GM12878 (cell line): ENCODE measurements around the gene CASK. TPM values are rescaled to one million over a fixed set of nuclear protein-coding genes. Genes with fewer than 3 reads are reported as not detected.

ENCODE experiments used
- ATAC-seq: fragments of 200-7000 bp; cut with Tn5 transposase; 3 replicates; pipeline ENCODE4 v1.9.1; 2020; ENCODE audit warnings: mild to moderate bottlenecking, moderate library complexity
- BruUV-seq: library from RNA; stranded (reverse); fragments of 400-500 nt; replicated peaks from 2 replicates; lab custom pipeline; 2021; lab: Mats Ljungman, UMichigan
- CTCF ChIA-PET: fragments of 300-600 bp; sonication (Branson Sonifier 250); formaldehyde crosslinking; extraction: SDS; loops from one replicate; lab custom pipeline; 2021; ENCODE audit warnings: inconsistent platforms; lab: Yijun Ruan, JAX
- POLR2A ChIA-PET: fragments of 350-600 bp; formaldehyde crosslinking; extraction: SDS; loops from one replicate; lab custom pipeline; 2021; ENCODE audit warnings: inconsistent platforms; lab: Charles Lee
- RAD21 ChIA-PET: fragments of 300-600 bp; sonication (Branson Sonifier 250); formaldehyde crosslinking; loops from one replicate; lab custom pipeline; 2023; ENCODE audit warnings: antibody characterized with exemption; ENCODE audit not compliant: unreplicated experiment; lab: Charles Lee
- SMC1A ChIA-PET: fragments of 300-600 bp; sonication (Branson Sonifier 250); formaldehyde crosslinking; loops from one replicate; lab custom pipeline; 2023; ENCODE audit not compliant: unreplicated experiment, uncharacterized antibody; lab: Charles Lee
- DNase-seq: peaks from one replicate; pipeline ENCODE4 v3.0.0-alpha.2; 2011; ENCODE audit warnings: low read depth, low spot score
- FAIRE-seq: peaks from 3 replicates; lab custom pipeline; 2011; peaks lifted over from hg19 to GRCh38; lab: Jason Lieb, UNC
- H2AFZ ChIP-seq: 2 replicates; pipeline ENCODE4 v1.6.0; 2011; ENCODE audit warnings: low read depth, low read length, control low read depth; ENCODE audit not compliant: control insufficient read depth
- H3K27ac ChIP-seq: 2 replicates; pipeline ENCODE4 v1.5.1; 2011; ENCODE audit warnings: control low read depth; ENCODE audit not compliant: control insufficient read depth, insufficient read depth
- H3K27me3 ChIP-seq, 2 experiments: replicated peaks in 1 of 2; 2 replicates each; pipeline versions ENCODE4 v1.6.0 to v1.6.1; 2011; ENCODE audit warnings: low read length in 1 of 2; ENCODE audit not compliant: control insufficient read depth in 2 of 2, insufficient read depth in 2 of 2
- H3K36me3 ChIP-seq, 2 experiments: 2 replicates each; pipeline ENCODE4 v1.5.1; 2011; ENCODE audit warnings: low read length in 1 of 2; ENCODE audit not compliant: control insufficient read depth in 2 of 2, insufficient read depth in 2 of 2
- H3K4me1 ChIP-seq: 2 replicates; pipeline ENCODE4 v1.6.1; 2011; ENCODE audit warnings: mild to moderate bottlenecking, low read length, moderate library complexity, mixed read lengths; ENCODE audit not compliant: control insufficient read depth, insufficient read depth
- H3K4me2 ChIP-seq: 2 replicates; pipeline ENCODE4 v1.6.0; 2011; ENCODE audit warnings: control low read depth; ENCODE audit not compliant: control insufficient read depth, insufficient read depth
- H3K4me3 ChIP-seq: fragments of 200-600 bp; sonication (generic); 2 replicates; pipeline ENCODE4 v1.5.1; 2016
- H3K79me2 ChIP-seq: 2 replicates; pipeline ENCODE4 v1.6.0; 2011; ENCODE audit warnings: low read length; ENCODE audit not compliant: control insufficient read depth, insufficient read depth
- H3K9ac ChIP-seq: 2 replicates; pipeline ENCODE4 v1.8.0; 2011; ENCODE audit warnings: low read length, control low read depth, mixed read lengths; ENCODE audit not compliant: control insufficient read depth, insufficient read depth
- H3K9me3 ChIP-seq: replicated peaks from 3 replicates; pipeline ENCODE4 v1.5.1; 2011; ENCODE audit warnings: mild to moderate bottlenecking, low read length; ENCODE audit not compliant: control insufficient read depth, insufficient read depth
- H4K20me1 ChIP-seq: 2 replicates; pipeline ENCODE4 v1.6.0; 2011; ENCODE audit not compliant: control insufficient read depth, insufficient read depth
- ATF7 ChIP-seq: fragments of 450-650 bp; IDR thresholded peaks from 2 replicates; pipeline ENCODE4 v1.6.1; 2016; ENCODE audit warnings: low read depth, mild to moderate bottlenecking
- CREM ChIP-seq: IDR thresholded peaks from 2 replicates; pipeline ENCODE4 v1.6.1; 2014; ENCODE audit warnings: antibody characterized with exemption, low read depth
- ETV6 ChIP-seq, 2 experiments: fragments of 450-650 bp in 1 of 2; IDR thresholded peaks in 1 of 2; conservative IDR thresholded peaks in 1 of 2; 2 replicates each; pipeline ENCODE4 v1.6.1; 2014; ENCODE audit warnings: antibody characterized with exemption in 1 of 2, borderline replicate concordance in 1 of 2, low read depth in 1 of 2, mild to moderate bottlenecking in 1 of 2, moderate library complexity in 1 of 2
- GATAD2B ChIP-seq: fragments of 450-650 bp; conservative IDR thresholded peaks from 2 replicates; pipeline ENCODE4 v1.6.1; 2017; ENCODE audit warnings: low read depth, mild to moderate bottlenecking, moderate library complexity
- IRF4 ChIP-seq: IDR thresholded peaks from 2 replicates; pipeline ENCODE4 v1.6.1; 2011; ENCODE audit warnings: low read depth, low read length
- MXI1 ChIP-seq: fragments of 150-350 bp; IDR thresholded peaks from 2 replicates; pipeline ENCODE4 v1.6.1; 2011; ENCODE audit warnings: low read depth, mild to moderate bottlenecking, inconsistent platforms, low read length, improper control_type of control experiment
- MYB ChIP-seq: fragments of 150-350 bp; IDR thresholded peaks from 2 replicates; pipeline ENCODE4 v1.6.1; 2014; ENCODE audit warnings: mild to moderate bottlenecking, low read depth, low read length, borderline replicate concordance
- NFIC ChIP-seq: IDR thresholded peaks from 2 replicates; pipeline ENCODE4 v1.6.1; 2012; ENCODE audit warnings: low read depth, mild to moderate bottlenecking, inconsistent platforms, low read length, moderate library complexity
- NR2C2 ChIP-seq: IDR thresholded peaks from 2 replicates; pipeline ENCODE4 v1.6.1; 2011; ENCODE audit warnings: borderline replicate concordance, low read depth; ENCODE audit not compliant: control insufficient read depth, insufficient read length
- POLR2AphosphoS2 ChIP-seq: IDR thresholded peaks from 2 replicates; pipeline ENCODE4 v1.6.1; 2011; ENCODE audit warnings: low read depth, mild to moderate bottlenecking, low read length, improper control_type of control experiment, moderate library complexity
- SMARCA5 ChIP-seq: fragments of 450-650 bp; IDR thresholded peaks from 2 replicates; pipeline ENCODE4 v1.6.1; 2017; ENCODE audit warnings: mild to moderate bottlenecking
- SRF ChIP-seq, 2 experiments: IDR thresholded peaks; 2 replicates each; pipeline ENCODE4 v1.6.1; 2011; ENCODE audit warnings: low read depth in 2 of 2, low read length in 2 of 2, mild to moderate bottlenecking in 1 of 2, moderate library complexity in 1 of 2
- YY1 ChIP-seq: IDR thresholded peaks from 2 replicates; pipeline ENCODE4 v1.6.1; 2011; ENCODE audit warnings: low read depth, mild to moderate bottlenecking, low read length
- ZNF217 ChIP-seq: fragments of 450-650 bp; IDR thresholded peaks from 2 replicates; pipeline ENCODE4 v1.6.1; 2017; ENCODE audit warnings: antibody characterized with exemption, mild to moderate bottlenecking
- ZNF384 ChIP-seq: IDR thresholded peaks from 2 replicates; pipeline ENCODE4 v1.6.1; 2012; ENCODE audit warnings: low read depth, mild to moderate bottlenecking, low read length, improper control_type of control experiment, borderline replicate concordance
- WGBS: methylation state at CpG from one replicate; pipeline ENCODE4 v1.1.6; 2016; ENCODE audit warnings: low lambda C conversion rate; ENCODE audit not compliant: insufficient replicate concordance, insufficient coverage; ENCODE audit errors: missing lambda C conversion rate; 5-methylcytosine and 5-hydroxymethylcytosine counted together
- in situ Hi-C: fragments of 300-500 bp; cut with MboI; formaldehyde crosslinking; loops from 9 replicates; pipeline ENCODE4 v1.14.3; 2018; ENCODE audit warnings: mixed read lengths
- intact Hi-C: fragments of 100-400 bp; cut with micrococcal nuclease; formaldehyde crosslinking; loops from one replicate; pipeline ENCODE4 v1.14.2; 2022; ENCODE audit not compliant: unreplicated experiment
- polyA plus RNA-seq, 11 experiments: library from polyadenylated mRNA; depleted of rRNA in 4 of 11; unstranded in 6 of 11; stranded (reverse) in 5 of 11; fragments of >200 nt; fragmentation: Nextera tagmentation in 4 of 11; fragmentation: Illumina TruSeq in 1 of 11; extraction: Ambion mirVana in 4 of 11; extraction: Trizol in 1 of 11; gene quantifications; 1 replicate in 1 of 11; 2 replicates in 10 of 11; pipeline versions ENCODE4 v1.2.1 to v1.2.3, GENCODE V29; 2011 to 2016; ENCODE audit warnings: inconsistent platforms in 2 of 11, missing spikeins in 2 of 11, low read depth in 1 of 11
- total RNA-seq, 4 experiments: library from RNA; depleted of rRNA in 3 of 4; stranded (reverse); fragments of >200 nt in 3 of 4; fragmentation: Illumina TruSeq in 1 of 4; extraction: Trizol in 1 of 4; gene quantifications; 2 replicates each; pipeline versions ENCODE4 v1.2.1 to v1.2.3, GENCODE V29; 2013 to 2021
- TF ChIP-seq, protein P1 (sequence below): IDR thresholded peaks from 2 replicates; pipeline ENCODE4 v1.6.1; 2012; ENCODE audit warnings: low read depth, low read length, improper control_type of control experiment
- TF ChIP-seq, protein P2 (sequence below): IDR thresholded peaks from 2 replicates; pipeline ENCODE4 v1.6.1; 2011; ENCODE audit warnings: borderline replicate concordance, low read depth, mild to moderate bottlenecking, moderate library complexity, low read length; ENCODE audit not compliant: insufficient read depth, poor library complexity, severe bottlenecking
- TF ChIP-seq, protein P3 (sequence below): IDR thresholded peaks from 2 replicates; pipeline ENCODE4 v1.6.1; 2012; ENCODE audit warnings: low read depth, low read length, improper control_type of control experiment
- TF ChIP-seq, protein P4 (sequence below): fragments of 450-650 bp; IDR thresholded peaks from 2 replicates; pipeline ENCODE4 v1.6.1; 2017; ENCODE audit warnings: low read depth, mild to moderate bottlenecking, moderate library complexity

The CASK gene
- total and polyA plus RNA-seq, 10 of the 15 experiments (the other 5 are each of a cell fraction or from before 2014, with no cell fraction given): 0.60 to 45.9 (median 4.8) TPM

DNA sequence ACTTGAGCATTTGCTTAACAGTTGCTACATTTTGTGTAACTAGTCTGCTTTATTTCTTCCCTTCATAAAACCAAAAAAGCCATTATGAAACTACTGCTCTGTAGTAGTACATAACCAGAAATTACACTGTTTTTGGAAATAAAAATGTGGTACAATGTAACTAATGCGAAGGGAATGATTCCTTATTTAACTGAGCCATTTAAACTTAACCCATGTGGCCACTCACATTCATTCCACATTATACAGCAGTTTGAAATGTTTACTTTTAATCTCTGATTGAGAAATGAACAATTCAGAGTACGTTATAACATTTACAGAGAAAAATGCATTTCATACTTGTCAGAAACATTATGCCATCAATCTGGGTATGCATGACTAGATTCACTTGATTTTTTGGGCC is 382.0 kb downstream of the CASK start:
- Histone ChIP-seq H3K4me2 (no peak overlapping the region), H3K79me2 (no peaks in the 10 kb centered on the region), H3K9me3 (no peaks in the 10 kb centered on the region), H2AFZ (no peak overlapping the region), H3K4me1 (no peaks in the 10 kb centered on the region), H3K27me3 (no peaks in the 10 kb centered on the region), H3K36me3 (no peaks in the 10 kb centered on the region), H4K20me1 (no peaks in the 10 kb centered on the region), H3K4me3 (no peak overlapping the region), H3K9ac (no peak overlapping the region), H3K27ac (no peak overlapping the region)
- DNase-seq (no peak), ATAC-seq (no peak), FAIRE-seq (no peak)
- TF ChIP-seq YY1 (no peak), ZNF384 (no peak), CREM (no peak), GATAD2B (no peak), SMARCA5 (no peak), NR2C2 (no peak), MYB (no peak), MXI1 (no peak), POLR2AphosphoS2 (no peak), ATF7 (no peak), ZNF217 (no peak), SRF (IDR thresholded peaks at IDR 0.05; ENCODE audit: low read depth in 2 of 2, low read length in 2 of 2) (no peak), ETV6 (conservative IDR thresholded peaks at IDR 0.05 in 1 of 2, IDR thresholded peaks at IDR 0.05 in 1 of 2; ENCODE audit: borderline replicate concordance in 1 of 2, low read depth in 1 of 2) (no peak), IRF4 (no peak), NFIC (no peak)
- TF ChIP-seq, protein P1, sequence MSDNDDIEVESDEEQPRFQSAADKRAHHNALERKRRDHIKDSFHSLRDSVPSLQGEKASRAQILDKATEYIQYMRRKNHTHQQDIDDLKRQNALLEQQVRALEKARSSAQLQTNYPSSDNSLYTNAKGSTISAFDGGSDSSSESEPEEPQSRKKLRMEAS: no peak
- TF ChIP-seq, protein P2, sequence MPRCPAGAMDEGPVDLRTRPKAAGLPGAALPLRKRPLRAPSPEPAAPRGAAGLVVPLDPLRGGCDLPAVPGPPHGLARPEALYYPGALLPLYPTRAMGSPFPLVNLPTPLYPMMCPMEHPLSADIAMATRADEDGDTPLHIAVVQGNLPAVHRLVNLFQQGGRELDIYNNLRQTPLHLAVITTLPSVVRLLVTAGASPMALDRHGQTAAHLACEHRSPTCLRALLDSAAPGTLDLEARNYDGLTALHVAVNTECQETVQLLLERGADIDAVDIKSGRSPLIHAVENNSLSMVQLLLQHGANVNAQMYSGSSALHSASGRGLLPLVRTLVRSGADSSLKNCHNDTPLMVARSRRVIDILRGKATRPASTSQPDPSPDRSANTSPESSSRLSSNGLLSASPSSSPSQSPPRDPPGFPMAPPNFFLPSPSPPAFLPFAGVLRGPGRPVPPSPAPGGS: no peak
- TF ChIP-seq, protein P3, sequence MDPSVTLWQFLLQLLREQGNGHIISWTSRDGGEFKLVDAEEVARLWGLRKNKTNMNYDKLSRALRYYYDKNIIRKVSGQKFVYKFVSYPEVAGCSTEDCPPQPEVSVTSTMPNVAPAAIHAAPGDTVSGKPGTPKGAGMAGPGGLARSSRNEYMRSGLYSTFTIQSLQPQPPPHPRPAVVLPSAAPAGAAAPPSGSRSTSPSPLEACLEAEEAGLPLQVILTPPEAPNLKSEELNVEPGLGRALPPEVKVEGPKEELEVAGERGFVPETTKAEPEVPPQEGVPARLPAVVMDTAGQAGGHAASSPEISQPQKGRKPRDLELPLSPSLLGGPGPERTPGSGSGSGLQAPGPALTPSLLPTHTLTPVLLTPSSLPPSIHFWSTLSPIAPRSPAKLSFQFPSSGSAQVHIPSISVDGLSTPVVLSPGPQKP: no peak
- TF ChIP-seq, protein P4, sequence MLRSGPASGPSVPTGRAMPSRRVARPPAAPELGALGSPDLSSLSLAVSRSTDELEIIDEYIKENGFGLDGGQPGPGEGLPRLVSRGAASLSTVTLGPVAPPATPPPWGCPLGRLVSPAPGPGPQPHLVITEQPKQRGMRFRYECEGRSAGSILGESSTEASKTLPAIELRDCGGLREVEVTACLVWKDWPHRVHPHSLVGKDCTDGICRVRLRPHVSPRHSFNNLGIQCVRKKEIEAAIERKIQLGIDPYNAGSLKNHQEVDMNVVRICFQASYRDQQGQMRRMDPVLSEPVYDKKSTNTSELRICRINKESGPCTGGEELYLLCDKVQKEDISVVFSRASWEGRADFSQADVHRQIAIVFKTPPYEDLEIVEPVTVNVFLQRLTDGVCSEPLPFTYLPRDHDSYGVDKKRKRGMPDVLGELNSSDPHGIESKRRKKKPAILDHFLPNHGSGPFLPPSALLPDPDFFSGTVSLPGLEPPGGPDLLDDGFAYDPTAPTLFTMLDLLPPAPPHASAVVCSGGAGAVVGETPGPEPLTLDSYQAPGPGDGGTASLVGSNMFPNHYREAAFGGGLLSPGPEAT: no peak
- no TSS peak for BruUV-seq
- intact Hi-C loops (no loop called here), in situ Hi-C loops (no loop called here)
- ChIA-PET SMC1A (no interaction called here), POLR2A (no interaction called here), CTCF (no interaction called here), RAD21 (no interaction called here)
- 21% methylated on average over 2 of the region's 2 CpGs for WGBS
